Right lobe of liver (tissue), 4 donors: ENCODE measurements around the gene TAAR1.

Experiments used
- CTCF ChIP-seq, 4 donors: fragments of 200-600 bp in 3 of 4; fragments of 450-650 bp in 1 of 4; IDR thresholded peaks; one replicate each; pipeline versions ENCODE4 v1.5.1 to v1.8.0; 2016 to 2022; ENCODE audit warnings: antibody characterized with exemption in 4 of 4, mild to moderate bottlenecking in 2 of 4
- POLR2A ChIP-seq: fragments of 450-650 bp; IDR thresholded peaks from one replicate; pipeline ENCODE4 v1.6.1; 2017; ENCODE audit warnings: antibody characterized with exemption, mild to moderate bottlenecking
- donor health status: DM: no; HTN: no; CAD: no.
- donor health status: DM: no; HTN: no; CAD: no.
- donor health status: DM: no; HTN: yes; CAD: no.

GRCh38 chr6:132698608-132699007 is 39.6 kb upstream of the TAAR1 start:
- TF ChIP-seq CTCF (IDR thresholded peaks at IDR 0.05) (no peak), POLR2A (no peak)
